HEK293 (cell line): ENCODE results near the gene DCT.

ENCODE experiments used
- KLF9 ChIP-seq: fragments of 450-650 bp; formaldehyde crosslinking; IDR thresholded peaks from 2 replicates; pipeline ENCODE4 v1.5.1; 2016; ENCODE audit warnings: missing biosample characterization, missing genetic modification characterization, low read depth
- SP3 ChIP-seq: fragments of 450-650 bp; formaldehyde crosslinking; IDR thresholded peaks from 2 replicates; pipeline ENCODE4 v1.5.1; 2016; ENCODE audit warnings: missing biosample characterization, missing genetic modification characterization
- ZNF10 ChIP-seq: fragments of 450-650 bp; formaldehyde crosslinking; IDR thresholded peaks from 2 replicates; pipeline ENCODE4 v1.5.1; 2017; ENCODE audit warnings: missing biosample characterization, missing genetic modification characterization
- ZNF114 ChIP-seq: fragments of 450-650 bp; formaldehyde crosslinking; IDR thresholded peaks from 2 replicates; pipeline ENCODE4 v1.5.0; 2017; ENCODE audit warnings: missing biosample characterization, missing genetic modification characterization
- ZNF302 ChIP-seq: fragments of 450-650 bp; formaldehyde crosslinking; IDR thresholded peaks from 2 replicates; pipeline ENCODE4 v1.5.1; 2016; ENCODE audit warnings: missing biosample characterization, missing genetic modification characterization, low read depth
- ZNF341 ChIP-seq: fragments of 450-650 bp; formaldehyde crosslinking; IDR thresholded peaks from 2 replicates; pipeline ENCODE4; 2016; ENCODE audit warnings: low read depth, missing biosample characterization, missing genetic modification characterization
- ZNF621 ChIP-seq: fragments of 450-650 bp; formaldehyde crosslinking; IDR thresholded peaks from 2 replicates; pipeline ENCODE4 v1.5.1; 2017; ENCODE audit warnings: missing biosample characterization, missing genetic modification characterization
- ZNF629 ChIP-seq: fragments of 450-650 bp; formaldehyde crosslinking; IDR thresholded peaks from 2 replicates; pipeline ENCODE4 v1.5.1; 2017; ENCODE audit warnings: missing biosample characterization, missing genetic modification characterization
- TF ChIP-seq, protein P1 (sequence below): fragments of 450-650 bp; formaldehyde crosslinking; IDR thresholded peaks from 2 replicates; pipeline ENCODE4 v1.5.1; 2016; ENCODE audit warnings: missing biosample characterization, missing genetic modification characterization
- TF ChIP-seq, protein P2 (sequence below): fragments of 450-650 bp; formaldehyde crosslinking; IDR thresholded peaks from 2 replicates; pipeline ENCODE4 v1.5.1; 2016; ENCODE audit warnings: missing biosample characterization, missing genetic modification characterization

DNA sequence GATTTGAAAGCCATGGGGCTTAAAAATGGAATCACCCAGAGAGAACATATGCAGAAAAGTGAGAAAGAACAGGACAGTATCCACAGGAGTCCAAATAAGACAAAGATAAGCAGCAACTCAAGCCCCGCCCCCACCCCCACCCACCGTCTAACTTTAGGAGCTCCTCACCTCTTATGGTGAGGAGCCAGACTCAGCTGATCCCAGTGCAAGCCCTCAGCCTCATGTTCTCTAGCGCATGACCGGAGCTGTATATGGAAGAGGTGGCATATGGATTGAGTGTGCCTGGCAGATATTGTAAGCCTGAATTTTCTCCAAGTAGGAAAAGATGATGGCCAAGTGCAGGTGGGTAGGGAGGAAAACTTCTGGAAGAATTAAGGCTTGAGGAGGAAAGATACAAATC is 36.4 kb upstream of the DCT start:
- TF ChIP-seq ZNF629 (no peak), ZNF621 (tag by site-specific recombination) (no peak), ZNF10 (tag by site-specific recombination) (no peak), ZNF341 (tag by site-specific recombination) (no peak), SP3 (tag by site-specific recombination) (no peak), ZNF302 (tag by site-specific recombination) (no peak), ZNF114 (tag by site-specific recombination) (no peak), KLF9 (tag by site-specific recombination) (no peak)
- TF ChIP-seq, protein P1, sequence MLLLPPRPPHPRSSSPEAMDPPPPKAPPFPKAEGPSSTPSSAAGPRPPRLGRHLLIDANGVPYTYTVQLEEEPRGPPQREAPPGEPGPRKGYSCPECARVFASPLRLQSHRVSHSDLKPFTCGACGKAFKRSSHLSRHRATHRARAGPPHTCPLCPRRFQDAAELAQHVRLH: no peak
- TF ChIP-seq, protein P2, sequence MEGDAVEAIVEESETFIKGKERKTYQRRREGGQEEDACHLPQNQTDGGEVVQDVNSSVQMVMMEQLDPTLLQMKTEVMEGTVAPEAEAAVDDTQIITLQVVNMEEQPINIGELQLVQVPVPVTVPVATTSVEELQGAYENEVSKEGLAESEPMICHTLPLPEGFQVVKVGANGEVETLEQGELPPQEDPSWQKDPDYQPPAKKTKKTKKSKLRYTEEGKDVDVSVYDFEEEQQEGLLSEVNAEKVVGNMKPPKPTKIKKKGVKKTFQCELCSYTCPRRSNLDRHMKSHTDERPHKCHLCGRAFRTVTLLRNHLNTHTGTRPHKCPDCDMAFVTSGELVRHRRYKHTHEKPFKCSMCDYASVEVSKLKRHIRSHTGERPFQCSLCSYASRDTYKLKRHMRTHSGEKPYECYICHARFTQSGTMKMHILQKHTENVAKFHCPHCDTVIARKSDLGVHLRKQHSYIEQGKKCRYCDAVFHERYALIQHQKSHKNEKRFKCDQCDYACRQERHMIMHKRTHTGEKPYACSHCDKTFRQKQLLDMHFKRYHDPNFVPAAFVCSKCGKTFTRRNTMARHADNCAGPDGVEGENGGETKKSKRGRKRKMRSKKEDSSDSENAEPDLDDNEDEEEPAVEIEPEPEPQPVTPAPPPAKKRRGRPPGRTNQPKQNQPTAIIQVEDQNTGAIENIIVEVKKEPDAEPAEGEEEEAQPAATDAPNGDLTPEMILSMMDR (tag by site-specific recombination): no peak
